IMR-90 (cell line): Measurements from ENCODE around the gene KLHL30. TPM values are rescaled to one million over a fixed set of nuclear protein-coding genes. Genes with fewer than 3 reads are reported as not detected.

ENCODE experiments used
- ATAC-seq: fragments of 200-7000 bp; cut with Tn5 transposase; 2 replicates; pipeline ENCODE4 v1.9.1; 2020; ENCODE audit warnings: low read depth, mild to moderate bottlenecking, moderate library complexity
- BruUV-seq: library from RNA; stranded (reverse); fragments of 400-500 nt; replicated peaks from 2 replicates; lab custom pipeline; 2021; lab: Mats Ljungman, UMichigan
- CTCF ChIA-PET: fragments of 300-600 bp; formaldehyde crosslinking; extraction: SDS; loops from one replicate; lab custom pipeline; 2021; ENCODE audit warnings: antibody characterized with exemption; lab: Yijun Ruan, JAX
- POLR2A ChIA-PET: fragments of 300-600 bp; sonication (Branson Sonifier 250); formaldehyde crosslinking; loops from one replicate; lab custom pipeline; 2022; ENCODE audit warnings: antibody characterized with exemption; ENCODE audit not compliant: unreplicated experiment; lab: Charles Lee
- DNase-seq: peaks from one replicate; pipeline ENCODE4 v3.0.0; 2013
- H2AFZ ChIP-seq: replicated peaks from 2 replicates; pipeline ENCODE3; 2013; ENCODE audit warnings: low read length, mild to moderate bottlenecking; ENCODE audit not compliant: poor library complexity
- H2AK5ac ChIP-seq: 2 replicates; pipeline ENCODE4 v1.6.1; 2013; ENCODE audit warnings: low read depth, low read length, inconsistent platforms
- H2AK9ac ChIP-seq: replicated peaks from 2 replicates; pipeline ENCODE3; 2013; ENCODE audit warnings: mild to moderate bottlenecking, low read depth, low read length, moderate library complexity; ENCODE audit not compliant: poor library complexity
- H2BK120ac ChIP-seq: 2 replicates; pipeline ENCODE4 v1.6.1; 2013; ENCODE audit warnings: low read depth, low read length, inconsistent platforms
- H2BK15ac ChIP-seq: 3 replicates; pipeline ENCODE4 v1.6.1; 2013; ENCODE audit warnings: low read depth, low read length, inconsistent platforms
- H2BK20ac ChIP-seq: 2 replicates; pipeline ENCODE4 v1.6.1; 2013; ENCODE audit warnings: low read depth, mild to moderate bottlenecking, inconsistent platforms, low read length, moderate library complexity
- H2BK5ac ChIP-seq: 2 replicates; pipeline ENCODE4 v1.6.1; 2013; ENCODE audit warnings: mild to moderate bottlenecking, low read depth, low read length, inconsistent platforms; ENCODE audit not compliant: poor library complexity, severe bottlenecking
- H3K14ac ChIP-seq: replicated peaks from 2 replicates; pipeline ENCODE4 v1.6.1; 2013; ENCODE audit warnings: low read depth, low read length, inconsistent platforms
- H3K18ac ChIP-seq: 2 replicates; pipeline ENCODE4 v1.6.1; 2013; ENCODE audit warnings: low read depth, low read length, control low read depth
- H3K23ac ChIP-seq: 2 replicates; pipeline ENCODE4 v1.6.1; 2013; ENCODE audit warnings: low read depth, low read length, inconsistent platforms
- H3K27ac ChIP-seq: 2 replicates; pipeline ENCODE4 v1.5.1; 2013; ENCODE audit warnings: mild to moderate bottlenecking, control low read depth, low read length; ENCODE audit not compliant: insufficient read depth
- H3K27me3 ChIP-seq: 2 replicates; pipeline ENCODE4 v1.6.1; 2013; ENCODE audit warnings: low read length; ENCODE audit not compliant: control insufficient read depth, insufficient read depth
- H3K36me3 ChIP-seq: 2 replicates; pipeline ENCODE4 v1.6.1; 2013; ENCODE audit warnings: low read length, mixed read lengths; ENCODE audit not compliant: control insufficient read depth, insufficient read depth
- H3K4ac ChIP-seq: 2 replicates; pipeline ENCODE4 v1.6.1; 2013; ENCODE audit warnings: low read depth, low read length, inconsistent platforms
- H3K4me1 ChIP-seq: 2 replicates; pipeline ENCODE4 v1.6.1; 2013; ENCODE audit warnings: low read length, mixed read lengths; ENCODE audit not compliant: control insufficient read depth, insufficient read depth
- H3K4me2 ChIP-seq: 2 replicates; pipeline ENCODE4 v1.6.1; 2013; ENCODE audit warnings: low read depth, mild to moderate bottlenecking, control low read depth, low read length, moderate library complexity
- H3K4me3 ChIP-seq: 2 replicates; pipeline ENCODE4 v1.5.1; 2013; ENCODE audit warnings: low read depth, mild to moderate bottlenecking, control low read depth, low read length, moderate library complexity; ENCODE audit not compliant: insufficient read depth
- H3K56ac ChIP-seq: 2 replicates; pipeline ENCODE4 v1.6.1; 2013; ENCODE audit warnings: low read length, inconsistent platforms; ENCODE audit not compliant: insufficient read depth; ENCODE audit errors: extremely low read depth
- H3K79me1 ChIP-seq, 2 experiments: 2 replicates each; pipeline ENCODE4 v1.6.1; 2013; ENCODE audit warnings: low read length in 2 of 2, inconsistent platforms in 1 of 2, low read depth in 1 of 2
- H3K9ac ChIP-seq: 2 replicates; pipeline ENCODE4 v1.6.1; 2013; ENCODE audit warnings: low read depth, low read length, control low read depth
- H3K9me1 ChIP-seq: 2 replicates; pipeline ENCODE4 v1.6.1; 2013; ENCODE audit warnings: low read length, inconsistent platforms; ENCODE audit not compliant: insufficient read depth
- H3K9me3 ChIP-seq: 2 replicates; pipeline ENCODE4 v1.6.1; 2013; ENCODE audit warnings: low read length; ENCODE audit not compliant: control insufficient read depth, insufficient read depth
- H4K20me1 ChIP-seq: 2 replicates; pipeline ENCODE4 v1.6.1; 2013; ENCODE audit warnings: low read length, inconsistent platforms; ENCODE audit not compliant: insufficient read depth
- H4K5ac ChIP-seq: 2 replicates; pipeline ENCODE4 v1.6.1; 2013; ENCODE audit warnings: mild to moderate bottlenecking, low read depth, low read length, control low read depth
- H4K8ac ChIP-seq, 2 experiments: 2 replicates each; pipeline ENCODE4 v1.6.1; 2013; ENCODE audit warnings: low read depth in 2 of 2, low read length in 2 of 2, control low read depth in 1 of 2, inconsistent platforms in 1 of 2
- H4K91ac ChIP-seq: 2 replicates; pipeline ENCODE4 v1.6.1; 2013; ENCODE audit warnings: low read depth, low read length, inconsistent platforms; ENCODE audit not compliant: insufficient read depth
- BHLHE40 ChIP-seq: fragments of 150-350 bp; IDR thresholded peaks from 2 replicates; pipeline ENCODE4 v1.6.1; 2016; ENCODE audit warnings: mild to moderate bottlenecking, low read depth, low read length
- CEBPB ChIP-seq: IDR thresholded peaks from 2 replicates; pipeline ENCODE4 v1.6.1; 2012; ENCODE audit warnings: low read depth, low read length, improper control_type of control experiment
- CHD1 ChIP-seq: IDR thresholded peaks from 2 replicates; pipeline ENCODE4 v1.6.1; 2012; ENCODE audit warnings: low read depth, low read length, improper control_type of control experiment
- CTCF ChIP-seq: conservative IDR thresholded peaks from 2 replicates; pipeline ENCODE4 v1.5.1; 2012; ENCODE audit warnings: mild to moderate bottlenecking, low read depth, low read length, improper control_type of control experiment
- ELK1 ChIP-seq: fragments of 150-350 bp; IDR thresholded peaks from 2 replicates; pipeline ENCODE4 v1.6.1; 2016; ENCODE audit warnings: low read depth, mild to moderate bottlenecking, low read length, moderate library complexity, borderline replicate concordance
- MAFK ChIP-seq: IDR thresholded peaks from 2 replicates; pipeline ENCODE4 v1.6.1; 2012; ENCODE audit warnings: low read depth, low read length, improper control_type of control experiment
- MAZ ChIP-seq: IDR thresholded peaks from 2 replicates; pipeline ENCODE4 v1.6.1; 2012; ENCODE audit warnings: low read depth, mild to moderate bottlenecking, low read length, improper control_type of control experiment, moderate library complexity, borderline replicate concordance
- MXI1 ChIP-seq: IDR thresholded peaks from 2 replicates; pipeline ENCODE4 v1.6.1; 2012; ENCODE audit warnings: low read depth, mild to moderate bottlenecking, low read length, moderate library complexity, borderline replicate concordance
- NFE2L2 ChIP-seq: fragments of 150-350 bp; IDR thresholded peaks from 2 replicates; pipeline ENCODE4 v1.6.1; 2016; ENCODE audit warnings: low read depth, mild to moderate bottlenecking, low read length
- POLR2A ChIP-seq: IDR thresholded peaks from 2 replicates; pipeline ENCODE4 v1.6.1; 2012; ENCODE audit warnings: mild to moderate bottlenecking, low read depth, low read length
- RAD21 ChIP-seq: IDR thresholded peaks from 2 replicates; pipeline ENCODE4 v1.6.1; 2012; ENCODE audit warnings: low read length, improper control_type of control experiment
- RCOR1 ChIP-seq: IDR thresholded peaks from 2 replicates; pipeline ENCODE4 v1.6.1; 2012; ENCODE audit warnings: mild to moderate bottlenecking, low read length, improper control_type of control experiment; ENCODE audit not compliant: insufficient replicate concordance
- RFX5 ChIP-seq: IDR thresholded peaks from 2 replicates; pipeline ENCODE4 v1.8.0; 2012; ENCODE audit warnings: low read depth, mild to moderate bottlenecking, low read length, moderate library complexity
- SMC3 ChIP-seq: fragments of 150-350 bp; IDR thresholded peaks from 2 replicates; pipeline ENCODE4 v1.6.1; 2016; ENCODE audit warnings: low read depth, mild to moderate bottlenecking, antibody characterized with exemption, low read length, moderate library complexity
- WGBS, 2 experiments: methylation state at CpG; one replicate each; pipeline versions ENCODE4 v1.1.5 to v1.1.7; 2013; ENCODE audit warnings: missing lambda C conversion rate in 2 of 2; ENCODE audit not compliant: insufficient read length in 1 of 2; ENCODE audit errors: extremely low coverage in 2 of 2; 5-methylcytosine and 5-hydroxymethylcytosine counted together
- dilution Hi-C: fragments of 300-500 bp; cut with HindIII; formaldehyde crosslinking; loops from one replicate; pipeline ENCODE4 v1.14.3; 2018; ENCODE audit warnings: low sequenced_read_pairs; ENCODE audit not compliant: unreplicated experiment
- in situ Hi-C: fragments of 300-500 bp; cut with MboI; formaldehyde crosslinking; loops from 3 replicates; pipeline ENCODE4 v1.14.3; 2019; ENCODE audit warnings: low sequenced_read_pairs, inconsistent platforms, mixed read lengths
- intact Hi-C: fragments of 100-400 bp; cut with micrococcal nuclease; formaldehyde crosslinking; loops from 2 replicates; pipeline ENCODE4 v1.10.0; 2022
- polyA plus RNA-seq, 3 experiments: library from polyadenylated mRNA; depleted of rRNA; stranded (reverse); fragments of >200 nt; gene quantifications; 2 replicates each; pipeline ENCODE4 v1.2.3, GENCODE V29; 2012; ENCODE audit warnings: low replicate concordance in 1 of 3
- total RNA-seq: library from RNA; depleted of rRNA; stranded (reverse); fragments of >200 nt; gene quantifications from 2 replicates; pipeline ENCODE4 v1.2.3, GENCODE V29; 2012

Gene KLHL30
- total and polyA plus RNA-seq, 2 of the 4 experiments (the other 2 are of a cell fraction) = under 0.01 to 0.03 TPM

- H4K5ac ChIP-seq = peak overlapping the region; percentile 37; the same call in 1 of the 2 replicates
- dilution Hi-C loops (no loop called here), intact Hi-C loops (no loop called here), in situ Hi-C loops (no loop called here)
- peak overlapping the region; percentile 48; the same call in 1 of the 2 replicates for H3K18ac ChIP-seq
- H3K27me3 ChIP-seq = no peaks in the 10 kb centered on the region
- H2AFZ ChIP-seq = peak overlapping the region; percentile 70
- H3K4me3 ChIP-seq = no peak overlapping the region
- H3K14ac ChIP-seq = 0 out of 2 replicates have a peak overlapping the region, but pooled peaks have one; percentile 58
- no peaks in the 10 kb centered on the region for H3K79me1 ChIP-seq
- H2BK20ac ChIP-seq = peak overlapping the region; percentile 75
- peak overlapping the region; percentile 77 for H2BK5ac ChIP-seq
- H3K36me3 ChIP-seq = no peaks in the 10 kb centered on the region
- 0 out of 2 replicates have a peak, but pooled peaks cover 10% of the 10 kb centered on the region for H3K9me1 ChIP-seq
- peak; percentile 47 for DNase-seq
- H4K20me1 ChIP-seq = no peaks in the 10 kb centered on the region
- peak overlapping the region; percentile 98 for H3K4ac ChIP-seq
- H2BK120ac ChIP-seq = peak overlapping the region; percentile 95
- no peaks in the 10 kb centered on the region for H3K9me3 ChIP-seq
- BruUV-seq = no TSS peak
- peak overlapping the region; percentile 89 for H2AK9ac ChIP-seq
- H3K4me1 ChIP-seq = peaks cover 17% of the 10 kb centered on the region
- H3K9ac ChIP-seq = no peak overlapping the region
- peak overlapping the region; percentile 60 for H3K27ac ChIP-seq
- H4K8ac ChIP-seq = peak overlapping the region; percentile 45 to 83; a peak in 2 of 4 replicates
- CTCF ChIA-PET = no interaction called here
- ATAC-seq = peak; percentile 80
- POLR2A ChIA-PET = no interaction called here
- H4K91ac ChIP-seq = peak overlapping the region; percentile 89
- H2BK15ac ChIP-seq = peak overlapping the region; percentile 70; the same call in 1 of the 3 replicates
- peak overlapping the region; percentile 87; the same call in 1 of the 2 replicates for H3K23ac ChIP-seq
- H3K4me2 ChIP-seq = 0 out of 2 replicates have a peak overlapping the region, but pooled peaks have one; percentile 20
- H2AK5ac ChIP-seq = peak overlapping the region; percentile 88
- H3K56ac ChIP-seq = no peak overlapping the region
- 62% methylated on average over 10 of the region's 20 CpGs; no CpG with 5 or more reads in 1 of the 2 experiments for WGBS, 2 experiments
- TF ChIP-seq RAD21 = no peak
- TF ChIP-seq ELK1 = no peak
- TF ChIP-seq BHLHE40 = peak; percentile 37; the same call in 1 of the 2 replicates
- no peak for TF ChIP-seq POLR2A
- no peak for TF ChIP-seq CTCF
- no peak for TF ChIP-seq MAFK
- no peak for TF ChIP-seq CHD1
- no peak for TF ChIP-seq NFE2L2
- TF ChIP-seq RFX5 = no peak
- no peak for TF ChIP-seq MXI1
- TF ChIP-seq MAZ = peak; percentile 56; the same call in 1 of the 2 replicates
- no peak for TF ChIP-seq CEBPB
- no peak for TF ChIP-seq SMC3
- TF ChIP-seq RCOR1 = no peak
Measured at GRCh38 chr2:238143239-238143951, 4.9 kb downstream of the KLHL30 start.
